GM12892 (cell line): ENCODE results near the gene GLYATL1.

Experiments used
- POLR2A ChIP-seq: IDR thresholded peaks from 2 replicates; pipeline ENCODE4 v1.6.1; 2011; ENCODE audit warnings: low read depth, low read length, control low read depth
- POLR2AphosphoS5 ChIP-seq: IDR thresholded peaks from 2 replicates; pipeline ENCODE4 v1.6.1; 2011; ENCODE audit warnings: low read depth, low read length, control low read depth

GRCh38 chr11:58905011-58905720 lies 34.1 kb upstream of the GLYATL1 start:
- TF ChIP-seq POLR2AphosphoS5 (no peak), POLR2A (no peak)
